HG02678 (cell line): ENCODE results near the gene SARNP.
A peak's percentile ranks its signal among the peaks of the same experiment; 100 is the strongest.
"Not testable (repeated sequence)": the region's sequence is repeated elsewhere in the genome, so short reads cannot be mapped to it uniquely, and the experiment has no call there.

ENCODE experiments used
- ATAC-seq: cut with Tn5 transposase; IDR thresholded peaks from one replicate; pipeline ENCODE4 v1.9.1; 2021; ENCODE audit warnings: mild to moderate bottlenecking, moderate library complexity; ENCODE audit not compliant: unreplicated experiment

The SARNP gene, protein sequence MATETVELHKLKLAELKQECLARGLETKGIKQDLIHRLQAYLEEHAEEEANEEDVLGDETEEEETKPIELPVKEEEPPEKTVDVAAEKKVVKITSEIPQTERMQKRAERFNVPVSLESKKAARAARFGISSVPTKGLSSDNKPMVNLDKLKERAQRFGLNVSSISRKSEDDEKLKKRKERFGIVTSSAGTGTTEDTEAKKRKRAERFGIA

DNA sequence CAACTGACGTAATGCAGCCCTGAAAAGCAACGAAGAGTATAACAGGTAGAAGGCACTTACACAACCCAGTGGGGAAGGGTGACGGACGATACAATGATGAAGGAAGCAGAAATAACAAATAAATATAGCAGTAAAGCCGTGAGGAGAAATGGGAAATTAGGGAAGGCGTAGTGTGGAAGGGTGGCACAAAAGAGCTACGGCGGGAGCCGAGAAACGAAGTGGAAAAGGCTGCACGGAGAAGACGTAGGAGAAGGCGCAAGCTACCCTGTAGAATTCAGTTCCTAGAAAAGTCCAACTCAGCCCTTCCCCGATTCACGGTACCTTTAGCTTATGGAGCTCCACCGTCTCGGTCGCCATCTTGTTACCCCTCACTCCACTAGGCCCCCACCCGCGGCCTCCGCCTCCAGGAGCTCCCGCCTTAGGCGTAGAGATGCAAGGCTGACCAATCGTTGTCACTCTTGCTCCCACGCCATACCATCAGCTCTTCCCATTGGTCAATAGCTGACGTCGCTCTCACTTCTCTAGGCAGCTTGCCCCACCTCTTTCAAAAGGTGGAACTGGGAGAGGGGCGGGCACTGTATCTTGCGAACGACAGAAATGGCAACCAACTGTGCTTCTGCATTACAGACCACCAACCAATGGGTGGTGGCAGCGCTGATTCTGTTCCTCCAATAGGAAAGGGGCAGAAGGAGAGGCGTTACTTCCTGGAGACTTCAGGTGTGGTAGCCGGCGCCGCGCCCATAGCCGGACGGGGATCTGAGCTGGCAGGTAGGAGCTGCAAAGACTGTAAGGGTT, at the start of gene SARNP, which contains the start of gene ORMDL2:
Gene SARNP, minus strand, starts transcription at position 380 of the 795 bp plus-strand sequence. Its CDS starts 23 bp downstream, at position 357.
Gene ORMDL2, plus strand, starts transcription at position 697 of the 795 bp plus-strand sequence. CDS start 959 bp downstream, outside the sequence.
- peak; percentile 97 for ATAC-seq

DNA sequence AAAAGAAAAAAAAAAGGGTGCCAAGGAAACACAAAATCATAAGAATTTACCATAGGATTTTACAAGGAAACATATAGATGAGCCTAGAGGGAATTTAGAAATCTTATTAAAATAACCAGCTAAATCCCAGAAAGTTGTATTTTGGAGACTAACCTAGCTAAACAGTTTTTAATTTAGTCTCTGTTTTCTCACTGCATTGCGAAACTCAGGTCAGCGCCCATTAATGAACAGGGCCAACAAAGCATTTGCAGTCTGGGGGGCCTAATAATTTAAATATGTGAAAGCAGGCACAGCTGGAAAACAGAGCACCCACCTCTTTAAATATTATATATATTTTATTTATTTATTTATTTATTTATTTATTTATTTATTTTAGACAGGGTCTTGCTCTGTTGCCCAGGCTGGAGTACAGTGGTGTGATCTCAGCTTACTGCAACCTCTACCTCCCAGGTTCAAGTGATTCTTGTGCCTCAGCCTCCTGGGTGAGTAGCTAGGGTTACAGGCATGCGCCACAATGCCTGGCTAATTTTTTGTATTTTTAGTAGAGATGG, 49.0 kb upstream of the SARNP start:
- not testable (repeated sequence) for ATAC-seq

DNA sequence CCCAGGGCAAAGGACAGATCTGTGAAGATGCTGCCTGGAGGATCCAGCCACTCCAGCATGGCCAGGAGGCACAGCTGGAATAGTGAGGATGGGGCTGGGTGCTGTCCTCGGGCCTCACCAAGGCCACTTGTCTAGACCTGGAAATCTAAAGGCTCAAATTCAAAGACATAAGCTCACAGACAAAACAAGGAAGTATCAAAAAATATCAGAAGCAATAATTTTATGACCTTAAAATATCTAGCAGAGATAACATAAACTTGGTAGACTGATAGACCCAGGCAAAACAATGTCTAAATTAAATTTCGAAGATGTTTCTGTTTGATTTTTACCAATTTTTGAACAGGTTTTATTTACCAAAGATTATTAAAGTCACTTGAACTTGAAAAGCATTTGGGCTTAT, 47.8 kb upstream of the SARNP start:
- no peak for ATAC-seq

DNA sequence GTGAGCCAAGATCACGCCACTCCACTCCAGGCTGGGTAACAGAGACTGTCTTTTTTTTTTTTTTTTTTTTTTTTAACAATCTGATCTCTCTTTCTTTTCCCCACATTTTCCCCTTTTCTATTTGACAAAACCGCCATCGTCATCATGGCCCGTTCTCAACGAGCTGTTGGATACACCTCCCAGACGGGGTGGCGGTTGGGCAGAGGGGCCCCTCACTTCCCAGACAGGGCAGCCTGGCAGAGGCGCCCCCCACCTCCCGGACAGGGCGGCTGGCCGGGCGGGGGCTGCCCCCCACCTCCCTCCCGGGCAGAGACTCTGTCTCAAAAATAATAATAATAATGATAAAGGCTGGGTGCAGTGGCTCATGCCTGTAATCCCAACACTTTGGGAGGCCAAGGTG, 45.4 kb upstream of the SARNP start:
- ATAC-seq, result not testable (repeated sequence)

DNA sequence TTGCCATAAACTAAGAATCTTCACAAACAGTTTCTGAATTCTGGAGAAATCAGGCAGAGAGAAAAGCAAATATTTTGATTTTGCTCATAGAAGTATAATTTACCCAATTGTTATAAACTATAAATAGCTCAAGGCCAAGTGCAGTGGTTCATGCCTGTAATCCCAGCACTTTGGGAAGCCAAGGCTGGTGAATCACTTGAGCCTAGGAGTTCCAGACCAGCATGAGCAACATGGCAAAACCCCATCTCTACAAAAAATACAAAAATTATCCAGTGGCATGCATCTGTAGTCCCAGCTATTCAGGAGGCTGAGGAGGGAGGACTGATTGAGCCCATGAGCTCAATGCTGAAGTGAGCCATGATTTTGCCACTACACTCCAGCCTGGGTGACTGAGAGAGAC, 44.8 kb upstream of the SARNP start:
- ATAC-seq, result no peak

DNA sequence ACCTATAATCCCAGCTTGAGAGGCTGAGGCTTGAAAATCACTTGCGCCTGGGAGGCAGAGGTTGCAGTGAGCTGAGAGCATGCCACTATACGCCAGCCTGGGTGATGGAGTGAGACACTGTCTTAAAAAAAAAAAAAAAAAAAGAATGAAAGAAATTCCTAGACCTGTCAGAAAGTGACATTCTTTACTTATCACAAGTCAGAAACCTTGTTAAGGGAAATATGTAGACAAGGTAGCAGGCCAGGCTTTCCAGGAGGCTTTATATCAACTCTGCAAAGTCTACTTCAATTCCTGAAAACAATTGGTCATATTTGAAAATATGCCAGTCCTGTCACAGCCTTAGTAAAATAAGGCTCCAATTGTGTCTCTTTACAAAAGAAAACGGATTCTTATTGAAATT, 44.3 kb upstream of the SARNP start:
- ATAC-seq, result no peak

DNA sequence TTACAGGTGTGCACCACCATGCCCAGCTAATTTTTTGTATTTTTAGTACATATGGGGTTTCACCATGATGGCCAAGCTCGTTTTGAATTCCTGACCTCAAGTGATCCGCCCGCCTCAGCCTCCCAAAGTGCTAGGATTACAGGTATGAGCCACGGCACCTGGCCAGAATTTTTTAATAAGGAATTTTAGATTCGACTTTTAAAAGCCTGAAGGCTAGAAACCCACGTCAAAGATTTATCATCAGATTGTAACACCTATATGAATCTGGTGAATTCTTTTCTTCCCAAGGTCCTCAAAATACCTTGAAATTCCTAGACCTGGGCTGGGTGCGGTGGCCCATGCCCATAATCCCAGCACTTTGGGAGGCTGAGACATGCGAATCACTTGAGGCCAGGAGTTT, 43.9 kb upstream of the SARNP start:
- ATAC-seq, result no peak

DNA sequence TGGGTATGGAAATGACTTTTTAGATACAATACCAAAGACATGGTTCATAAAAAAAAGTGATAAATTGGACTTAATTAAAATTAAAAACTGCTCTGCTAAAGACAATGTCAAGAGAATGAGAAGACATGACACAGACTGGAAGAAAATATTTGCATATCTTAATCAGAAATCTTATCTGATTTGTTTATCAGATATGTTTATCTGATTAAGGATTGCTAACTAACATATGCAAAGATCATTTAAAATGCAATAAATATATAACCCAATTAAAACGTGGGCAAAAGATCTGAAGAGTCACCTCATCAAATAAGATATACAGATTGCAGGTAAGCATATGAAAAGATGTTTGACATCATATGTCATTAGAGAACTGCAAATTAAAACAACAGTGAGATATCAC, 35.2 kb upstream of the SARNP start:
- no peak for ATAC-seq

DNA sequence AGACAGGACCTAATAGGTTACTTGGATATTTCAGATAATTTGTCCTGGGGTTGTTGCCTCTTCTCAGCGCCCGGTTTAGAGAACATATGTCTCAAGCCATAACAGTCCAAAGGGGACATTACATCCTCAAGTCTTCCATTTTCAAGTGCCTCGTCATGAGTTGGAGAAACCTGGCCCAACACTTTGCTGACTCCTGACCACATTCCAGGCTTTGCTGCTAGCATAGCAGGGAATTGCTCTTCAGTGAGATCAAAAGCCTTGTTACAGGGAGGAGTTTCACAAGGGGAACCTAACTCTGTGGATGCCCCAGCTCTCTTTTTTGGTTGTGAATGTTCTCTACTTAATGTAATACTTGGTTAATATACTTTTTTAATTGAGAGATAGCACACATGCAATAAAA, 33.4 kb upstream of the SARNP start:
- no peak for ATAC-seq

DNA sequence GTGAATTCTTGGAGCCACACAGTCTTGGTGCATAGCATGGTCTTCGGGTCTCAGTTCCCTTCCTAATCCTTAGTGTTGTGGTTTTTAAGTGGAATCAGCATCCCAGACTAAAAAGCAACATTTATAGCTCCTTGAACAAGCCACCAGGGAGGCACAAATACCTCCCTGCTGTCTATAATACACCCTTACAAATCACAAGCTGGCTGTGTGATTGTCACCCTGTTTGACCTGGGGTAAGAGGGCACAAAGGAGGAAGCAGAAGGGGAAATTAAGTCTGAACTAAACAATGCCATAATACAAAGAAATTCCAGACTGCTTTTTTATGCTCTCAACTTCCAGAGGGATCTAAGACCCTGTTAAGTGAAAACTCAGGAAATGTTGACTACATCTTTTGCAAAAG, 32.9 kb upstream of the SARNP start:
- no peak for ATAC-seq

DNA sequence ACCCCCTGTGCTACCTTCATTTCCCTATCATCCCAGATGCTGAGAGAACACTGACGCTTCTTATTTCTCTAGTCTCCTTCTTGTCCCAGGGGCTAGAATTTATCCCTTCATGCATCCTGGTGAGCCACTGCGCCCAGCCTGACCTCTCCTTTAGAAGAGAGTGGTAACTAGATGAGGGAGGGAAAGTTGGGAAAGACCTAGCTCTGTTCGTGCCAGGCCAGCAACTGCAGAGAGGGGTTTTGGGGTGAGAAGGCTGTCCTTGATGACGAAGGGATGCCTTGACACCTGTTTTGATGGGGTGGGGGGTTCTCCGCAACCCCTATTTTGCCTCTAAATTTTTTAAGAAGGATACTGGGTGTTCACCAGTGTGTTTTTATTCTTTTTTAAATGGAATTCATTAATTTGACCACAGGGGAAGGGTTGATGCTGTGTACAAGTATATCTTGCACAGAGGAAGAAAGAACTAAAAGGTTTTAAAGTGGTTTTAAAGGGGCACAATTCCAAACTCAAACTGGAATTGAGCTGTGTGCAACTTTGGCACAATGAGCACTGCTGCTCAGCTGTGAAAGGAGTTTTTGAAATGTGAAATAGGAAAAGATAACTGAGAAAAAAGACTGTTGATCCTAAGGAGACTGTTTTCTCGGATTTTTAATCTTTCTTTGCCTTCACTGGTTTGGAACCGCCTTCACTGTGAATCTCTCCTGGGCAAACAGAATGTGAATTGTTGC, 32.3 kb upstream of the SARNP start:
- ATAC-seq, result no peak

DNA sequence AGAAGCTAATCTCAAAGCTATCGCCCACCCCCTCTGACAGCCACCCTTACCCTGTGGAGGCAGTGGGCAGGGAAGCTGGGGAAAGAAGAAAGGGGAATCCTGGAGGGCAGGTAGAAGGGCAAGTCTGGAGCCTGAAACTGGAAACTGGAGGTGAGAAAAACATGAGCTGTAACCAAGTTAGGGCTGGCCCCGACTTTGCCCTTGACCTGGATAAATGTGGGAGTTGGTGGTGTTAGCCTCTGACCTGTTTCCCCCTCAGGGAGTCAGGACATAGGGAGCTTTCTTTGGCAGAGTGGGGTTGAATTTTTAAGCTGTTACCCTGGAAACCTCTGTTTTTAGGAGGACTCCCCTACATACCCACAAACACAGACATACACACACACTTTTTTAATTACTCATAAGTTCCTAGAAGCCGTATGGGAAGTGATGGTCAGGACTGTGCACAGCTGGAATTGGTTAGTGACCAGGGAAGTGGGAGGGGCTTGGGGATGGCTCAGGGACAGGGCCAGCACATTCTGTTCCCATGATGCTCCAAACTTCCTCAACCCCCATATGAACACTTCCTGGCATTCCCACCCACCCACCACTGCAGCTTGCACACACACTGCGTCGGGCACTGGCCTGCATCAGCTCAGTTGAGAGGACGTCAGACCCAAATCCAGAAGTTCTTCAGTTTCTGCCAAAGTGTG, 30.2 kb upstream of the SARNP start:
- no peak for ATAC-seq

DNA sequence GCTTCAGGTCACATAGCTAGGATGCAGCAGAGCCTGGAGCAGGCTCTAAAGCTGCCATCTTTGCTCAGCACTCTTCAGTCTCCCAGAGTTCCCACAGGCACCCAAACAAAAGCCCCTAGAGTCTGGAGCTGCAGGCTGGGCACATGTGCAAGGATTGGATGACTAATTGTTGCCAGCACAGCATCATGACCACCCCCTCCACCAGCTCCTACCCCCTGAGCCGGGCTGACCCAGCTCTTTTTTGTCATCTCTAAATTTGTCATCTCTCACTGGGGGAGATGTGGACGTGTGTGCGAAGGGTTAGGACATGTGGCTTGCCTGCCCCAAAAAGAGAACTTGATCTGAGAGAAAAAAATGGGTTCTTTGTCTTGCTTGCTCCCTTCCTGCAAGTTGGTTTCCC, 29.5 kb upstream of the SARNP start:
- no peak for ATAC-seq

DNA sequence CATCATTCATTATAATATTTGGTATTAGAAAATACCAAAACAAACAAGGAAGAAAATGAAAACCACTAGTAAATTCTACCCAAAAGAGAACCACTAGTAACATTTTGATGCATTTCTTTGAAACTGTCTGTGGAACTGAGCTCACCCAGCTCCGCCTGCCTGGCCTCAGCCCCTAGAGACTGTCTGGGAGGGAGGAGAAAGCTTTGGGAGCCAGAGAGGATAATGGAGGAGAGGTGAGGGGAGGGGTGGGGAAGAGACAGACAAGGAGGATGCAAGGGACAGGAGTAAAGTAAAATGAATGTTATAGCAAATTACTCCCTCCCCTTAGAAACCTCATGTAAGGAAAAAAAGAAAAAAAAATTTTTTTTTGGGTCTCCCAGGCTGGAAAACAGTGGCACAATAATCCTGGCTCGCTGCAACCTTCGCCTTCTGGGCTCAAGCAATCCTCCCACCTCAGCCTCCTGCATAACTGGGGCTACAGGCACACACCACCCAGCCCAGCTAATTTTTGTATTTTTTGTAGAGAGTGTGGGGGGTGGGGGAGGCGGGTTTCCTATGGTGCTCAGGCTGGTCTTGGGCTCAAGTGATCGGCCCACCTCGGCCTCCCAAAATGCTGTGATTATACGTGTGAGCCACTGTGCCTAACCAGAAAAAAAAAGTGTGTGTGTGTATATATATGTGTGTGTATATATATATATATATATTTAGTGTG, 28.4 kb upstream of the SARNP start:
- no peak for ATAC-seq

DNA sequence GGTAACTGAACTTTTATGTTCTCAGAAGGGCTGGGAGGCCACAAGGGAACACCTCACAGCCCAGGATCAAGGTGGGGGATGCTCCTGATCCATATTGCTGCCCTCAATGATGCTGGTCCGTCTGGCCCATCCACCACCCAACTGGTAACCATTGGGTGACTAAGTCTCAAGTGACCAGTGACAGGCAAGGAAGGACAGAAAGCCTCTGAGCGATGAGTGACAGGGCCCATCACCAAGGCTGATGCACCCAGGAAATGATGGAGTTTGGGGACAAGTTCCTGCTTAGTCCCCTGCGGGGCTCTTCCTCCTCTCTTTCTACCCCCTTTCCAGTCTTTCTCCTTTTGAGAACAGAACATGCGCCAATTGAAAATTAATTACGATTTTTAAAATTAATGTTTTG, 27.8 kb upstream of the SARNP start:
- ATAC-seq, result no peak

DNA sequence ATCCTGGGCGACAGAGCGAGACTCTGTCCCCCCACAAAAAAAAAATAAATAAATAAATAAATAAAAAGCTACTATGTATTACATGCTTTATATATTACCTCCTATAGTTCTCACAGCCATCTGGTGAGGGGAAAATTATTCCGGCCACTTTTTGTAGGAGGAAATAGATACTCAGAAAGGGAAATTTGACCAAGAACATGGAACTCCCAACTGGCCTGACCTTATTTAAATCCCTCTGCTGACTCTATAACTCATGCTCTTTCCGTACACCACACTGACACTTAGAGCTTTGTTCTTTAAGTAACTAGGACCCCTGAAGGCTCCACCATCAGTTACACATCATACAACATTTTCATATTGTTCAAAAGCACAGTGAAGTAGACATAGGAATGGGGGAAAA, 27.4 kb upstream of the SARNP start:
- ATAC-seq, result no peak

DNA sequence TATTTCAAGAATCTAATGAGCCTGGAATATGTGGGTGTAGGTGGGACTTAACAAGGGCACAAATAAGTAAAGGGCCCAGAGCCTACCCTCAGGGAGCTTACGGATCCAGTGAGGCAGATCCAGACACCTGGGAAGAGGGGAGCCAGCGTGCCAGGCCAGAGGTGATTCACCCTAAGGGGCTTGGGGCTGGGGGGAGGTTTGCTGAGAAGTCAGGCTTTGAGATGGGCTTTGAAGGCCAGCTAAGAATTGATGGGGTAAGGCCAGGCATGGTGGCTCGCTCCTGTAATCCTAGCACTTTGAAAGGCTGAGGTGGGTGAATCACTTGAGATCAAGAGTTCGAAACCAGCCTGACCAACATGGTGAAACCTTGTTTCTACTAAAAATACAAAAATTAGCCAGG, 25.9 kb upstream of the SARNP start:
- no peak for ATAC-seq

DNA sequence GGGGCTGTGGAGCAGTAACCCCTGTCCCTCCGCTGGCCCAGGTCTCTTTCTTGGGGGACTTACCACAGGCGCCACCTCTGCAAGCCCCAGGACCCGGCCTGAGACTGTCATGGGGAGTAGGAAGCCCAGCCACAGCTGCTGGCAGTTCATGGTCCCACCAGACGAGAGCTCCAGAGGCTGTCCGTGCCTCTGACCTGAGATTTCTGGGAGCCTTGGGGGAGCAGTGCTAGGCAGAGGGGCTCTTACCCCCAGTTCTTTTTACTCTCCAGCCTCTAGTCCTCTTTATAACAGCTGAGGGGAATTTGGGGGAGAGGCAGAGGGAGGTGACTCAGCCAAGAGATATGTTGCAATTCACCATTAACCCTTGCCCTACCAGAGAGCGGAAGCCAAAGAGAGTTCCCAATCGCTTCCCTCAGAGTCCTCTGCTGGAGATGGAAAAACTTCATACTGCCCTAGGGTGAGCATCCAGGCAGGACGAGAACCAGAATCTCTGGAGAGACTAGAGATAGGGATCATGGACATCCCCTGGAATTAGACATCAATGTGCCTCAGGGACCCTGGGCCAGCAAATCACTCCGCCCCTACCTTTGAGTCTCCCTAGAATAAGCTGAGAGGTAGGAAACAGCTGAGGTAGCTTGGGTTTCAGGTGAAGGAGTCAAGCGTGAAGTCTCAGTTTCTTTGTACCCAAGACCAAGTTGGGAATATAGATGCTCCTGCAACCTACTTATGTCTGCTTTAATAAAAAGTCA, 25.3 kb upstream of the SARNP start, which contains the start of gene MMP19:
Gene MMP19, minus strand, starts transcription at position 256 of the 749 bp plus-strand sequence. Its CDS starts 106 bp downstream, at position 150.
- no peak for ATAC-seq

DNA sequence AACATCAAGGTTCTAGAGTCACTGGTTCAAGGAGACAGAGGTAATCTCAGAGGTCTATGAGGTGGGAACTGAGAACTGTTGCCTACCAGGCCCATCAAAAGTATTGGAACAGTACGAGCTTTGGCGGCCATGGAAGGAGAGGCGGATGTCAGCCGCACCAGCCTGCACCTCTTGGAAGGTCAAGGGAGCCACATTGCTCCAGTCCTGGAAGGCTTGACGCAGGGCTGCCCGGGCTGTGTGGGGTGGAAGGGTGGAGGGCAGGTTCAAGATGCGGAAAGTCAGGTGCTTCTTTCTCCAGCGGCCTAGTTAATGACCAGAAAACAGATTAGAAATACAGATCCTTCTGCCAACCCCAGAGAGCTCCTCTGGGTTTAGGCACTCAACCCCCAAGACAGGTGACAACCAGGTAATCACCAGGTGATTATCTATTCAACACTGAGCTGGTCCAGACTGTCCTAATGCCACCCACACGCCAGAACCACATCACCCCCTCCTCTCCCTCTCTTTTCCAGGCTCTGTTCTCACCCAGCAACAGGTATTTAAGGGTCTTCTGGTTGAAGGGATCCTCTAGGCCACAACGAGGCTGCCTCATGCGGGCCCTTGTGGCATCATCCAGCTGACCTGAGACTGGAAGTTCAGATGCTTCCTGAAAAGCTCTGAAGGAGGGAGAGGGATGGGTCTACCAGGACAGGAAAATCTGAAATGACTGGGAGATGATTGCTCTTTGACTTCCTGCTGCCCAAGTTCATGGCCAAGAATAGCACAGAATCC, 23.2 kb upstream of the SARNP start:
- ATAC-seq, result no peak
